Activated T-cell treated with anti-CD3 and anti-CD28 coated beads, Interleukin-2, amount 50 U/mL, for 1 hour (primary cell): ENCODE measurements around the gene SLC2A9.

Experiments
- DNase-seq: peaks from one replicate; pipeline ENCODE4 v3.0.0-alpha.2; 2020

Gene SLC2A9

GRCh38 chr4:9880406-9881197 lies 140.7 kb downstream of the SLC2A9 start:
- no peak for DNase-seq

DNA sequence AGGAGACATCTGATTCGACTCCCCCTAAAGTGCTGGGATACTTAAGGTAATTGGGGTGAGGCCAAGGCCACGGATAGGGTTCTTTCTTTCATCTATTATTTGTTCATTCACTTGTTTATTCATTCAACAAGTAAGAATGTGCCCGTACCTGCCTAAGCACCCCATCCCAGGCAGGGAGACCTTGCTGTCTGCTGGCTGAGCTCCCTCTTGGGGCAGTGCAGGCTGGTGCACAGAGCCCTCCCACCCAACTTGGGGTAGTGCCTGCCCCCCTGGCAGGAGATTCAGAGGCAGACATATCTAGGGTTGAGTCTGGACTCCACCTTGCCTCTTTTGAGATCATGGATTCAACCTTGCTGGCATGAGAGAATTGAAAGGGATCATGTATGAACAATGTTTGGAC lies 144.2 kb downstream of the SLC2A9 start:
- DNase-seq: no peak

- no peak for DNase-seq
These were observed 145.8 kb downstream of the SLC2A9 start for GRCh38 chr4:9875516-9875915.

- DNase-seq: no peak
These were observed 146.9 kb downstream of the SLC2A9 start for GRCh38 chr4:9874385-9874784.

DNA sequence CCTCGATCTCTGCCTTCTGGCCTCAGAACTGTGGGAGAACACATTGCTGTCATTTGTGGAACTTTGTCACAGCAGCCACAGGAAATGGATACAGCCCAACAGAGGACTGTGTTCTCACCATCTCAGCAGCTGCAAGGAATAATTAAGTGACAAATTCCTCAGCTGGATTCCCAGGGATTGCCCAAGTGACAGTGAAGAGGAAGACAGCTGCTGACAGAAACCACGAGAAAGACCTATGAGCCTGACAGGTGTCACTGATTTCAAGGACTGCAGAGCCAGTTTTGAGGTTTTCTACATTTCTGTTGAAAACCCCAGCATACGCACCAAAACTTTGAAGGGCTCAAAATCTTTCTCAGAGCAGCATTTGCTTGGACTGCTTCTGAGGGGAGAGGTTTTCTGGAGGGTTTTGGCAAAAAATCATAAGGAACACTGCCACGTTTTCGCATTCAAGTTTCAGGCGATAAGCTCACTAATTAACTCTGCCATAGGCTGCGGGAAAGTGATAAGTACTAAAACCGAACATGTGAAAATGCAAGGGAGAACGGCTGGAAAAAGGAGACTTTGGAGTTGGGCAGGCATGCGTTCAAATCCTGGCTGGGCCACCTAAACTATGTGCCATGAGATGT lies 151.0 kb downstream of the SLC2A9 start:
- DNase-seq: no peak

DNA sequence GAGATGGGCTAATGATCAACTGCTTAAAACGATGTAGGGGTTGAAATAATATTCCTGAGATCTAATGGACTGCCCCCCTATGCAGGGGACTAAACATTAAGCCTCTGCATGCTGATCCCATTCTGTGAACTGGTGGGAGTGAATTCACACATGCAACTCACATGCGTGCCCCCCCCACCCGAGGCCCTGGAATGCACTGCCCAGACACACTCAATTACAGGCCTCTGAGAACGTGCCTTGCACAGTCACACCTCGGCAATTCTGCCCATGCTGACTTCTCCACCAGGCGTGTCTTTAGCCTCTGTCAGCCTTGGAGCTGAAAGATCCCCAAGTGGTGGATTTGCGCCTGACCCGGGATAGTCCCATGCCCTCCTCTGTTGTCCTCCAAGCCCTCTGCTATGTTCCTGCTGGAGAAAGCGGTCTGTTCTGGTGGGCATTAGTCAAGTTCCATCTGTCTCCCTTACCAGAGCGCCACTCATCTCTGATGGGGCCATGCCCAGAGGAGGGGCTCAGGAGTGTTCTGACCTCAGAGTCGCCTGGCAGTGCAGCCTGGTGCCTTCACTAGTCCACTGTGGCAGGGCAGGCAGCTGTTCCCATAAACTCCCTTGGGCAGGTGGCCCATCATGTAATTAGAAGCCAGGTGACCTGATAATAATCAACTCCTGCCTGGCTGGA lies 153.4 kb downstream of the SLC2A9 start:
- no peak for DNase-seq

DNA sequence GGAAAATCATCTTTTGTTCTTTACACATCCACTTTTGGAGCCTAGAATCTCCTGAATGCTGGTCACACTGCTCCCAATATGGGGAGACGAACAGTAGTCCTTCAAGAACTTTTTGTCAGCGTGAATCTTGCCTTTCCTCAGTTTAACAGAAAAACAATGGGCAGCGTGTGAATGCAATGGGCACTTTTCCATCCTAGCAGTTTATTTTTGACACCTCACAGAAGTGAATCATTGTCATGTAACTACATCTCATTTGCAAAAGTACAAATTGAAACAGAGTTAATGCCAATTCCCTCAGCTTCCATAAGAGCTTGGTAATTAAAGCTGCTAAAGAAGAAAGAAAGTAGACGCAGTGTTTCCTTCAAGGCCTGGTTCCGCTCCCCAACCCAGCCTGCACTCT lies 154.4 kb downstream of the SLC2A9 start:
- no peak for DNase-seq

- DNase-seq: no peak
These were observed 159.7 kb downstream of the SLC2A9 start for GRCh38 chr4:9861561-9861960.

DNA sequence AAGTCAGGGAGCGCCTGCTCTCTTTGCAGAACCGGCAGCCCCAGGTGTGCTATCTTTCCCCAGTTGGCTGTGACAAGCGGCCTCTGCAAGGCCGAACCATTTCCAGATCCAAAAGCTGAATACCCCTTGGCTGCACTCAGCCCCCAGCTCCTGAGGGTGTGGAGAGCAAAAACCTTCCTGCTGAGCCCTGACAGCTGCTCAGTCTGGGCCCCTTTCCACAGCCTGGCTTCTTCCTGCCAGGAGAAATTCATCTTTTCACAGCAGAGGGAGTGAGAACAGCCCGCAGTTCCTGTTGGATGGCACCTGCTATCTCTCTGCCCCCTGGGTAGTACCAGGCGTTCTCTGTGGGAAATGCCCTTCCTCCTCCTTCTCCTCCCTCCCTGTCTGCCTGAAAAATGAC lies 161.5 kb downstream of the SLC2A9 start:
- no peak for DNase-seq

- no peak for DNase-seq
These were observed 171.8 kb downstream of the SLC2A9 start for GRCh38 chr4:9849538-9849920.

GRCh38 chr4:9847968-9848748 lies 173.1 kb downstream of the SLC2A9 start:
- DNase-seq: no peak

GRCh38 chr4:9845791-9846493 lies 175.4 kb downstream of the SLC2A9 start:
- no peak for DNase-seq

DNA sequence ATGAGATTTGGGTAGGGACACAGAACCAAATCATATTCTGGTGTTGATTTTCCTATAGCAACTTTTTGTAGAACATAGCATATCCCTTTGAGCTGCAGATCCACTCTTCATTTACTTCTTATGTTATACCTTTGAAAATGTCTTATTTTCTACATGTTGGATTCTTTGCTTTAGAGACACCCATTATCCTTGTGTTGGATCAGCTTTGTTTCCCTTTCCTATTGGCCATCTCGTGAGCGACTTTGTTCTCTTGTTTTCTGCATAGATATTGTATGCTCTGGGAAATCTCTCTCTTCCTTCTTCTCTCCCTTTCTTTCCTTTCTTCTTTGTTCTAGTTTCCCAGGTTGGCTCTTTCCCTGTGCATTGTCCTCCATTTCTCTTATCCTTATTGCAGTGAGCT lies 180.2 kb downstream of the SLC2A9 start:
- no peak for DNase-seq

DNA sequence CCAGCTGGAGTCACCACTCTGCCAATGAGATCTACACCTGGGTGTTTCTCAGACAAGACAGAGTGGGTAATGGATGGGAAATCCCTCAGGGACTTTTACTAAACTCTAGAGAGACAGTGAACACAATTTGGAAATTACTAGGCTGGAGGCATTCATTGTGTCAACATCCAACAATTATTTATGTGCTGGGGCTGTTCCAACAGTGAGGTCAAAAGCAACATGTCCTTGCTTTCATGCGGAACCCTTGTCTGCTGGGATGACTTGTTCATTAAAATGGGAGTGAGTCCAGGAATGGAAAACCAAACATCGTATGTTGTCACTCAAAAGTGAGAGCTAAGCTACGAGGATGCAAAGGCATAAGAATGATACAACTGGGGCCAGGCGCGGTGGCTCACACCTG lies 185.9 kb downstream of the SLC2A9 start:
- no peak for DNase-seq

GRCh38 chr4:9833421-9833820 lies 187.9 kb downstream of the SLC2A9 start:
- DNase-seq: no peak

GRCh38 chr4:9832640-9833039 lies 188.7 kb downstream of the SLC2A9 start:
- DNase-seq: no peak

DNA sequence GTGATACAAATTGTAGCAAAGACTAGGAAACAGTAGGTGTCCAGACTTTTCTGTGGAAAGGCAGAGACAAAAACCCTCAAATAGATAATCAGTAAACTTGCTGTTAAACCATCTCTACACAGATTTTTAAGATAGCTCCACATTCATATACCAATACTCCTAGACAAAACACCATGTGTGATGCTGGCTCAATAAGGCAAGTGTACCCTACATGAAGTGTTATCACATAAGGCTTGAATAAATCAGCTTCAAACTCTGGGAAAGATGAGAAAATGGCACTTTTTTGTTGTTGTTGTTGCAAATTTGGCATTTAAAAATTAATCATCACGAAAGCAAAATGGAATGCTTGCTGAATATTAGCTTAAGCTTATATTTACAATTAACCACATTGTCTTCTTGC lies 194.7 kb downstream of the SLC2A9 start:
- no peak for DNase-seq

GRCh38 chr4:9825049-9825448 lies 196.2 kb downstream of the SLC2A9 start:
- DNase-seq: no peak

- no peak for DNase-seq
These were observed 201.0 kb downstream of the SLC2A9 start for GRCh38 chr4:9820343-9820742.

DNA sequence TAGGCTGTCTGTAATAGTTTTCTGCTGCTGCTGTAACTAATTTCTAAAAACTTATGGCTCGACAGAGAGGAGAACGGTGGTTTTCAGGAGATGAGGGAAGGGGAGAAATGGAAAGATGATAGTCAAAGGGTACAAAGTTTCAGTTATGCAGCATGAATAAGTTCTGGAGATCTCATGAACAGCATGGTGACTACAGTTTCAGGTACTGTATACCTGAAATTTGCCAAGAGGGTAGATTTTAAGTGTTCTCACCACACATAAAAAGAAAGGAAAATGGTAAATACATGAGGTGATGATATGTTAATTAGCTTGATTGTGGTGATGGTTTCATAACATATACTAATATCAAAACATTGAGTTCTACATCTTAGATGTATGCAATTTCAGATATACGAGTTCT lies 205.0 kb downstream of the SLC2A9 start:
- no peak for DNase-seq

DNA sequence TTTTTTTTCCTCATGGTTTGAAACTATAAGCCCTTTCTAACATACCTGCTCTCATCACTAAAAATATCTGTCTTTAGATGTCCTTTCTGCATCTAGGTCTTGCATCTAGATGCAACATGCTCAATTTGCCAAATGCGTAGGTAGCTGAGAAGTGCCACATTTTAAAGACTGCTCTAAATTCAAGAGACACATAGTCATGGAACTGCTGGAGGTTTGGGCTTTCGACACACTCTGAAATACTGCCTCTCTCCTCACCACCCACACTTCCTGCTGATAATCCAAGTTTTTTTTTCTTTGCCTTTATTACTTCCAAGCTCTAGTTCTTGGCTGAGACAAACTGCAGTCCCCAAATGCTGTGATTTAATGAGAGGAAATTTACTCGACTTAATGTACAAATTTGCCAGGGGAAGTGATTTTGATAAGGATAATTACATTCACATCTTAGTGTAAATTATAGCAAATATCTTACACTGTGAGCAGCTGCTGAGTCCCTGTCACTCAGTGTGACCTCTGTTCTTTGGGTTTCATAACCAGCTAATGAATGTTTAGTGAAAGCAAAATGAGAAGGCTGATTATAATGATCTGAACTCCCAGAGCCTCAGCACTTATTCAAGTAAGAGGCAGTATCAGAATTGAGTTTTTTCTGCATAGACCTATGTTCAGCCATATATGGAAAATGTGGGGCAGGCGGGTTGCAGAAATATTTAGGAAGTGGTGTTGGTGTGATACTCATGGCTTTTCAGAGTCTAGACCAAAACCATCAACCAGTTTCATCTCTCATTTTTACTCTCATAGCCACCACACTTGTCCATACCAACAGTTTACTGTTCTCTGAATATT lies 208.6 kb downstream of the SLC2A9 start:
- DNase-seq: no peak

GRCh38 chr4:9811806-9812205 lies 209.5 kb downstream of the SLC2A9 start:
- DNase-seq: no peak
